ENCODE data around the gene OR5AU1. TPM values are rescaled to one million over a fixed set of nuclear protein-coding genes. Genes with fewer than 3 reads are reported as not detected.
A peak's percentile ranks its signal among the peaks of the same experiment; 100 is the strongest.

The OR5AU1 gene
- total and polyA plus RNA-seq, 3 donors from 2014 or later = 0.43 TPM; not detected in 2

- Histone ChIP-seq H3K4me3 (no peak overlapping the region), H3K9me3 (no peaks in the 10 kb centered on the region), H3K27me3 (no peaks in the 10 kb centered on the region), H3K4me1 (no peaks in the 10 kb centered on the region), H3K36me3 (ENCODE audit: low read depth, missing control alignments) (no peaks in the 10 kb centered on the region), H3K27ac (no peak overlapping the region)
- no peak for DNase-seq
- TF ChIP-seq POLR2A (IDR thresholded peaks at IDR 0.05) (no peak), CTCF (IDR thresholded peaks at IDR 0.05) (no peak)
- 83 to 89% methylated on average over 2 of the region's 2 CpGs for WGBS, 2 donors
- intact Hi-C loops (cut with DNase I; ENCODE audit: low total_unique reads) = no loop called here
These were observed 41.7 kb upstream of the OR5AU1 start for GRCh38 chr14:21197418-21198205.

- Histone ChIP-seq H3K36me3 (ENCODE audit: low read depth, missing control alignments) (no peaks in the 10 kb centered on the region), H3K4me1 (no peaks in the 10 kb centered on the region), H3K27me3 (no peaks in the 10 kb centered on the region), H3K27ac (no peak overlapping the region), H3K4me3 (no peak overlapping the region), H3K9me3 (no peaks in the 10 kb centered on the region)
- intact Hi-C loops (cut with DNase I; ENCODE audit: low total_unique reads) = no loop called here
- DNase-seq = no peak
- TF ChIP-seq CTCF (IDR thresholded peaks at IDR 0.05) = no peak
- no peak for TF ChIP-seq POLR2A (IDR thresholded peaks at IDR 0.05)
These were observed 38.7 kb upstream of the OR5AU1 start for GRCh38 chr14:21194597-21194996.

GRCh38 chr14:21192875-21193535 lies 37.1 kb upstream of the OR5AU1 start:
- no peaks in the 10 kb centered on the region for H3K36me3 ChIP-seq (ENCODE audit: low read depth, missing control alignments)
- H3K27me3 ChIP-seq = no peaks in the 10 kb centered on the region
- H3K4me1 ChIP-seq = no peaks in the 10 kb centered on the region
- no peaks in the 10 kb centered on the region for H3K9me3 ChIP-seq
- no peak for DNase-seq
- TF ChIP-seq CTCF (IDR thresholded peaks at IDR 0.05) = no peak
- no peak for TF ChIP-seq POLR2A (IDR thresholded peaks at IDR 0.05)
- intact Hi-C loops (cut with DNase I; ENCODE audit: low total_unique reads) = no loop called here
- H3K4me3 ChIP-seq = no peak overlapping the region
- 80 to 92% methylated on average over 6 to 7 of the region's 7 CpGs for WGBS, 2 donors
- H3K27ac ChIP-seq = no peak overlapping the region

- no peak for DNase-seq
- 0 to 27% methylated on average over 1 of the region's 1 CpG for WGBS, 2 donors
- intact Hi-C loops (cut with DNase I; ENCODE audit: low total_unique reads) = no loop called here
- Histone ChIP-seq H3K27ac (no peak overlapping the region), H3K27me3 (no peaks in the 10 kb centered on the region), H3K4me1 (no peaks in the 10 kb centered on the region), H3K36me3 (ENCODE audit: low read depth, missing control alignments) (no peaks in the 10 kb centered on the region), H3K4me3 (peak overlapping the region in 1 of 2 donors; percentile 12), H3K9me3 (no peaks in the 10 kb centered on the region)
- no peak for TF ChIP-seq CTCF (IDR thresholded peaks at IDR 0.05)
- TF ChIP-seq POLR2A (IDR thresholded peaks at IDR 0.05) = no peak
These were observed 36.6 kb upstream of the OR5AU1 start for GRCh38 chr14:21192447-21192822.
